GM23338 (cell line): ENCODE results near the gene SCN11A.

Experiments
- CTCF ChIP-seq, 2 experiments: fragments of 200-600 bp in 1 of 2; sonication (generic) in 1 of 2; conservative IDR thresholded peaks; 2 replicates each; pipeline versions ENCODE4 v1.5.1 to v1.6.1; 2016 to 2017; ENCODE audit warnings: antibody characterized with exemption in 2 of 2, low read depth in 2 of 2, mild to moderate bottlenecking in 2 of 2, moderate library complexity in 1 of 2
- NANOG ChIP-seq: IDR thresholded peaks from 2 replicates; pipeline ENCODE4 v1.6.1; 2016; ENCODE audit warnings: antibody characterized with exemption, borderline replicate concordance
- POLR2AphosphoS5 ChIP-seq: IDR thresholded peaks from 2 replicates; pipeline ENCODE4 v1.6.1; 2016; ENCODE audit warnings: antibody characterized with exemption, low read depth
- TF ChIP-seq, protein P1 (sequence below): IDR thresholded peaks from one replicate; pipeline ENCODE4 v1.6.1; 2018; ENCODE audit warnings: antibody characterized with exemption; ENCODE audit not compliant: unreplicated experiment

DNA sequence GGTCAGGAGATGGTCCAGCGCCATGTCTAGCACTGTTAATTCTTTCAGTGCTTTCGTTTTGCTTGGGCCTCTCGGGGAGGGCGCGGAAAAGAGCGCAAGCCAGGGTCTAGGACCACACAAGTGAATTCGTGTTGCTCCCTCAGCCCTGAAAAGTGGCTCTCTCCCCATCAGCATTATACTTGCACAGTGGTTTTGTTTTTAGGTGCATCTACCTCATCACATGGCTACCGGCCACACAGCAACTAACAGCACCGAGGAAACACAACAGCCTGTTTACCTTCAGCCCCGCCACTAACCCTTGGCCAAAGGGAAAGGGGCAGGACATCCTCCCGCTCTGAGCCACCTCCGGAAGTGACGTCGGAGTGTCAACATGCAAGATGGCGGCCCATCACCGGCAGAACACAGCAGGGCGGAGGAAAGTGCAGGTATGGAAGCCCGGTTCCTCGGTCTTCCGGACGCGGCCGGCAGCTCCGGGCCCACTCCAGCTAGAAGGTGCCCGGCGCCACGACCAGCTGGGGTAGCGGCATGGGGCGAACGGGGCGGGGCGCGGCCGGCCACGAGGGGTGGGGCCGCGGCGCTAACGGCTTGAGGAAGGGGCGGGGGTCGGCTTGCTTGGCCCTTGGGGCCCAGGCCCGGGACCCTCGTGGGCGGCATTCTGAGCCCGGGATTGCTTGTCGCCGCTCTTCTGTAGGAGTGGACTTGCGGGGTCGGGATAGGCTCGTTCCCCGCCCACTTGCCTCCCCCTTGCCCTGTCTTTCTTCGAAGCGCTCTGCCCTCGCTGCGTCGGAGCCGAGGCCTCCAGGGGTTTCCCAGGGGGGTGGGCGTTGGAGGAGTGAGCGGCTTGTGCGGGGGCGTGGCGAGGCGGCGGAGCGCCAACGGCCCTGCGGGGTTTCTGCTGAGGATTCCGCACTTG, at the start of gene SCN11A, which contains the start of gene WDR48:
- TF ChIP-seq POLR2AphosphoS5: peak; percentile 99
- no peak for TF ChIP-seq CTCF (conservative IDR thresholded peaks at IDR 0.05; ENCODE audit: low read depth in 2 of 2)
- no peak for TF ChIP-seq NANOG
- TF ChIP-seq, protein P1, sequence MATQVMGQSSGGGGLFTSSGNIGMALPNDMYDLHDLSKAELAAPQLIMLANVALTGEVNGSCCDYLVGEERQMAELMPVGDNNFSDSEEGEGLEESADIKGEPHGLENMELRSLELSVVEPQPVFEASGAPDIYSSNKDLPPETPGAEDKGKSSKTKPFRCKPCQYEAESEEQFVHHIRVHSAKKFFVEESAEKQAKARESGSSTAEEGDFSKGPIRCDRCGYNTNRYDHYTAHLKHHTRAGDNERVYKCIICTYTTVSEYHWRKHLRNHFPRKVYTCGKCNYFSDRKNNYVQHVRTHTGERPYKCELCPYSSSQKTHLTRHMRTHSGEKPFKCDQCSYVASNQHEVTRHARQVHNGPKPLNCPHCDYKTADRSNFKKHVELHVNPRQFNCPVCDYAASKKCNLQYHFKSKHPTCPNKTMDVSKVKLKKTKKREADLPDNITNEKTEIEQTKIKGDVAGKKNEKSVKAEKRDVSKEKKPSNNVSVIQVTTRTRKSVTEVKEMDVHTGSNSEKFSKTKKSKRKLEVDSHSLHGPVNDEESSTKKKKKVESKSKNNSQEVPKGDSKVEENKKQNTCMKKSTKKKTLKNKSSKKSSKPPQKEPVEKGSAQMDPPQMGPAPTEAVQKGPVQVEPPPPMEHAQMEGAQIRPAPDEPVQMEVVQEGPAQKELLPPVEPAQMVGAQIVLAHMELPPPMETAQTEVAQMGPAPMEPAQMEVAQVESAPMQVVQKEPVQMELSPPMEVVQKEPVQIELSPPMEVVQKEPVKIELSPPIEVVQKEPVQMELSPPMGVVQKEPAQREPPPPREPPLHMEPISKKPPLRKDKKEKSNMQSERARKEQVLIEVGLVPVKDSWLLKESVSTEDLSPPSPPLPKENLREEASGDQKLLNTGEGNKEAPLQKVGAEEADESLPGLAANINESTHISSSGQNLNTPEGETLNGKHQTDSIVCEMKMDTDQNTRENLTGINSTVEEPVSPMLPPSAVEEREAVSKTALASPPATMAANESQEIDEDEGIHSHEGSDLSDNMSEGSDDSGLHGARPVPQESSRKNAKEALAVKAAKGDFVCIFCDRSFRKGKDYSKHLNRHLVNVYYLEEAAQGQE: peak; percentile 12
